Dermis blood vessel endothelial cell (primary cell): Measurements from ENCODE around the gene MND1. TPM values are rescaled to one million over a fixed set of nuclear protein-coding genes. Genes with fewer than 3 reads are reported as not detected.
"Not testable (repeated sequence)": the region's sequence is repeated elsewhere in the genome, so short reads cannot be mapped to it uniquely, and the experiment has no call there.

Experiments used
- DNase-seq: peaks from one replicate; pipeline ENCODE4 v3.0.0; 2010
- total RNA-seq: library from RNA; depleted of rRNA; stranded (reverse); fragments of >200 nt; gene quantifications from 2 replicates; pipeline ENCODE4 v1.2.3, GENCODE V29; 2014

The MND1 gene
- total RNA-seq, 1 donor from 2014 or later: 2.4 TPM

DNA sequence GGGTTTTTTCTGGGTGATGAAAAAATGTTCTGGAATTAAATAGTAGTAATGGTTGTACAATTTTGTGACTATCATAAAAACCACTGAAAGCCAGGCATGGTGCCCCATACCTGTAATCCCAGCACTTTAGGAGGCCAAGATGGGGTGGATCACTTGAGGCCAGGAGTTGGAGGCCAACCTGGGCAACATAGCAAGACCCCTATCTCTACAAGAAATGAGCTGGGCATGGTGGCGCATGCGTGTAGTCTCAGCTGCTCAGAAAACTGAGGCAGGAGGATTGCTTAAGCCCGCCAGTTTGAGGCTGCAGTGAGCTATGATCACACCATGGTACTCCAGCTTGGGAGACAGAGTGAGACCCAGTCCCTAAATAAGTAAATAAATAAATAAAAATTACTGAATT lies 63.4 kb downstream of the MND1 start:
- DNase-seq: no peak

DNA sequence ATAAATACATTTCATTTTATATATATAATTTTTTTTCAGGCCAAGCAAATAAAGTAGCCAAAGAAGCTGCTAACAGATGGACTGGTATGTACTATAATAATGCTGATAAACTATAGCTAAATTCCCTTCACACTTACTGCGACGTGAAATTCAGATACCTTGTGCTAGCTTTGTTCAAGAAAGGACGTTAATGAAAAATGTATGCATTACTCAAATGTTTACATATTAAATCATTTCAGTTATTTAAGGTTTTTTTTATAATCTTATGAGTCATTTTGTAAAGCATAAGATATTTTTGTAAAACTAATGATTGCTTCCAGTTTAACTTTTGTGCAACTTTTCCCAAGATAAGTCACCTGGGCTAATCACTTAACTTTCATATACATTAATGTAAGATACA lies 64.4 kb downstream of the MND1 start:
- DNase-seq: no peak

DNA sequence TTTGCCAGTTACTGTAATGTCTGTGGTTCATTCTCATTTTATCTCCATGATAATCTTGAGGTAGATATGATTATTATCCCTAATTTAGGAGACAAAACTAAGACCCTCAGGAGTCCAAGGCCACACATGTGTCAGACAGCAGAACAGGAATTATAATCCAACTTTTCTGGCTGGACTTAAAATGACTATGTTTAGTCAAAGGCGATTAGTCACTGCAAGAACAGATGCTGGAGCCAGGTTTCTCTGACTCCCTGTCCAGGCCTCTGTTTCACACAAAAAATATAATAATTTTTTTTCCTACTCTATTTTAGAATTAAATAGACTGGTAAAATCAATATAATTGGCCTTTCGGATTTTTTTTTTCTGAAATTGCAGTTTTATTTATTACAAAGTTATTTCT lies 64.9 kb downstream of the MND1 start:
- DNase-seq: peak; percentile 37

DNA sequence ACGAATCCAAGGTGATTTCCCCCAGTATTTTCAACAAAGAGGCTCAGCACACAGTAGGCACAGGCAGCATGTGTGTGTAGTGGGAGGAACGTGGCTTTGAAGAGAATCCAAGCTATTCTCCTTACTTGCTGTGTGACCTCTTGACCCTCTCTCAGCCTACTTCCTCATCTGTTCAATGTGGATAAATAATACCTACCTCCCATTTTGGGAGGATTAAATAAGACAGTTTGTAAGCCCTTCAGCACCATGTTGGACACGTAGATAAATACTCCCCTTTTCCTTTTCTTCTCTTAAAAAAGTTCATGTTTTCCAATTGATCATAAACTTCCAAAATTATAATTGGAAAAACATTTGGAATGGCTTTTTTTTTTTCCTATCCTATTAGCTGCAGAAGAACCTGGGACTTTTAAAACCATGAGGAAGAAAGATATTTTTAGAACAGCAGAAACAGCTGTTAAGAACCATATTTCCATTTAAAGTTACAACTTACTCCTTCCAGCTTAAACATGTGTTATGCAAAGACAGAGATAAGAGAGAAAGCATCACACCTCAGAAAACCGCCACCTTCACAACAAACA lies 65.5 kb downstream of the MND1 start:
- DNase-seq: peak; percentile 30

DNA sequence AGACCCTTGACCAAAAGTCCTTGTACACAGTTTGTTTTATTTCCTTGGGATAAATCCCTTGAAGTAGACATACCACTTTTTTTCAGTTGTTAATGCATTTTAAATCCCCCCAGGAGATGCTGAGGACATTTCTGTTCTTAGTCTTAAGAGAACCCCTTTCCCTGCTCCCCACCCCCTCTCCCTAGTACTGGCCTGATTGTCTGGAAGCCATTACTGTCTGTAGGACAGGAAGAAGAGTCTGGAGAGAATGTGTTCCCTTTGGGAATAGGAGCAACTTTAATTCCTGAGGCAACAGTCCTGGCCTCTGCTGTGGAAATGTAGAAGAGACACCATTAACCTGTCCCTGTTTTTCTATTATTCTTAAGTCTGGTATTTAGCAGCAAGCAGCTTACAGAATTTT lies 69.4 kb downstream of the MND1 start:
- DNase-seq: no peak

DNA sequence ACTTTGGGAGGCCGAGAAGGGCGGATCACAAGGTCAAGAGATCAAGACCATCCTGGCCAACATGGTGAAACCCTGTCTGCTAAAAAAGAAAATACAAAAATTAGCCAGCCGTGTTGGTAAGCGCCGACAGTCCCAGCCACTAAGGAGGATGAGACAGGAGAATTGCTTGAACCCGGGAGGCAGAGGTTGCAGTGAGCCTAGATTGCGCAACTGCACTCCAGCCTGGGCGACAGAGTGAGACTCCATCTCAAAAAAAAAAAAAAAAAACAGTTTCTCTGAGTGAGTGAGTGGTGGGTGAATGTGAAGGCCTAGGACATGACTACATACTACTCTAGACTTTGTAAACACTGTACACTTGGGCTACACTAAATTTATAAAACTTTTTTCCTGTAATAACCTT lies 72.0 kb downstream of the MND1 start:
- DNase-seq: not testable (repeated sequence)

DNA sequence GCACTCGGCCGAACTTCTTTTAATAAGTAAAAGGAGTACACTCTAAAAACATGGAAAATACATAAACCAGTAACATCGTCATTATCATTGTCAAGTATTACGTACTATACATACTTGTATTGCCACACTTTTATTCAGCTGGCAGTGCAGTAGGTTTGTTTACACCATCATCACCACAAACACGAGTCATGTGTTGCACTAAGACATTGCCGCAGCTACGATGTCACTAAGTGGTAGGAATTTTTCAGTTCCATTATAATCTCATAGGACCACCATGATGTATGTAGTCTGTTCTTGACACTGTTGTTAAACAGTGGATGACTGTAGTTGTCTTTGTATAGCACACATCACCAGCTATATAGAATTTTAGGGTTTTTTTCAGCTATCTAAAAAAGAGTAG lies 73.6 kb downstream of the MND1 start:
- no peak for DNase-seq

DNA sequence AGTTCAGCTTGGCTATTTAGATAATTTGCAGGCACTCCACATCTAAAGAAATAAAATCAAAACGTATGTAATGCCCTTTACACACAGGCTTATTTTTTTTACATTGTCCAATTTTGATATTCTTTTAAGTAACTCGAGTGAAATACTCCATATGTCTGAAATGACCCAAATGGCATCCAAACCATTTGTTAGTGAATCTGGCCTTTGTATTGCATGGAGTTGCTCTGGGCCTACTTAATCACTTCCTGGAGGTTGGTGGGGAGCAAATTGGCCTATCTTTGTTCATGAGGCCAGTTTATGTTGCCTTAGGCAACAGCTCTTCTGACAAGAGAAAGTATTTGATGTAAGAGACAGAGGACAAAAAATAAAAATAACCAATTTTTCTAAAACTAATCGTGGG lies 74.1 kb downstream of the MND1 start:
- DNase-seq: no peak

DNA sequence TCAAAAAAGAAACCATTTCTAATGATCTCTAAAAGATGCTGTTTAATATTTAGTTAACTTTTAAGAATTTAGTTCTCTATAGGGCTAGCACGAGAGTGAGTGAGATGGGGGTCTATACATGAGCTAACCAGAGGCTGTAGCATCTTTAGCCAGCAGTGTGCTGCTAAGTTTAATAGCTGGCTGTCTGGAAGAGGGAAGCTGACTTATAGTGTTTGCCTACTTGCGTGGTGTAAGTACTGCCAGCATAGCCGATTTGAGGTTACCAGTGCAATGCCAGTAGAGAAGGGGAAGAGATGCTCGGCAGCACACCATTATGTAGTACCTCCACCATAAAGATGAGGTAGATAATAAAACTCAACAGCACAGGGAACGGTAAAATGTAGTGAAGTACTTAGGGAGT lies 74.5 kb downstream of the MND1 start:
- no peak for DNase-seq

DNA sequence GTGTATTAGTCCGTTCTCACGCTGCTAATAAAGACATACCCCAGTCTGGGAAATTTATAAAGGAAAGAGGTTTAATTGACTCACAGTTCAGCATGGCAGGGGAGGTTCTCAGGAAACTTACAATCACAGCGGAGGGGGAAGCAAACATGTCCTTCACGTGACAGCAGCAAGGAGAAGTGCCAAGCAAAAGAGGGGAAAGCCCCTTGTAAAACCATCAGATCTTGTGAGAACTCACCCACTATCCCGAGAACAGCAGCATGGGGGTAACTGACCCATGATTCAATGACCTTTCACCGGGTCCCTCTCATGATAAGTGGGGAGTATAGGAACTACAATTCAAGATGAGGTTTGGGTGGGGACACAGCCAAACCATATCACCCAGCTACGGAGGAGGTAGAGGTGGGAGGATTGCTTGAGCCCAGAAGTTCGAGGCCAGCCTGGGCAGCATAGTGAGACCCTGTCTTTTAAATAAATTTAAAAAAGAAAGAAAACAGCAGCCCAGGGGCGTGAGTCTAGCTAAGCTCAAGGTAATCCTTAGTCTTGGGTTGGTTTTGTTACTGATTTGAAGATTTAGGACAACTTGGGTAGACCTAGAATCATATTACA lies 75.3 kb downstream of the MND1 start:
- DNase-seq: no peak

DNA sequence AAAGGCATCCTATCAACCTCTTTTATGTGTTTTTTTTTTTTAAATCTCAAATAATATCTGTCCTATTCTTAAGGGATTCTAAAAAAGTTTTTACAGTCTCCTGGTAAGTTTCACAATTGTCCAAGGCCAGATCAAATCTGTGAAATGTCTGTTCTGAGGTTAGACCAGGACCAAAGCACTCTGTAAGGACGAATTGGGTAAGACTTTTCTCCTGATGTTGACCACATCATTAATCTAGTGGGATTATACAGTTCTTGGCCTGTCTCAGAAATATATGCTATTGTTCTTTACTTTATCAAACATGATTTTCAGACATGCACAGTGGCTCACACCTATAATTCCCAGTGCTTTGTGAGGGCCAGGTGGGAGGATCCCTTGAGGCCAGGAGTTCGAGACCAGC lies 75.9 kb downstream of the MND1 start:
- no peak for DNase-seq

DNA sequence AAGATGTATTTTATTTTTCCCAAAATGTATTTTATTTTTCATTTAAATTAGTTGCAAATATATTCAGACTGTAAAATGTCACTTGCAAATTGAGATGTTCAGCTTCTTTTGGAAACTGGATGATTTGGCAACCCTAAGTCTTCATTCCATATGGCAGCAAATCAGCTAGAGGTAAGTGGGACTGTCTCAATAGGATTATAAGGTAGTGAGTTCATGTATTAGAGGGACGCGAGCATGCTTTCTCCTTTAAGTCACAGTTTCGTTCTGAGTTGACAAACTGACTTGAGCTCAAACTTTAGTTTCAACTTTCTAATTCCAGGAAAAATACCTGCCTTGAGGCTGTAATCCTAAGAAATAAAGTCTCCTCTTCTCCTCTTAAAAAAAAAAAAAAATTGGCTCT lies 77.5 kb downstream of the MND1 start:
- DNase-seq: no peak

DNA sequence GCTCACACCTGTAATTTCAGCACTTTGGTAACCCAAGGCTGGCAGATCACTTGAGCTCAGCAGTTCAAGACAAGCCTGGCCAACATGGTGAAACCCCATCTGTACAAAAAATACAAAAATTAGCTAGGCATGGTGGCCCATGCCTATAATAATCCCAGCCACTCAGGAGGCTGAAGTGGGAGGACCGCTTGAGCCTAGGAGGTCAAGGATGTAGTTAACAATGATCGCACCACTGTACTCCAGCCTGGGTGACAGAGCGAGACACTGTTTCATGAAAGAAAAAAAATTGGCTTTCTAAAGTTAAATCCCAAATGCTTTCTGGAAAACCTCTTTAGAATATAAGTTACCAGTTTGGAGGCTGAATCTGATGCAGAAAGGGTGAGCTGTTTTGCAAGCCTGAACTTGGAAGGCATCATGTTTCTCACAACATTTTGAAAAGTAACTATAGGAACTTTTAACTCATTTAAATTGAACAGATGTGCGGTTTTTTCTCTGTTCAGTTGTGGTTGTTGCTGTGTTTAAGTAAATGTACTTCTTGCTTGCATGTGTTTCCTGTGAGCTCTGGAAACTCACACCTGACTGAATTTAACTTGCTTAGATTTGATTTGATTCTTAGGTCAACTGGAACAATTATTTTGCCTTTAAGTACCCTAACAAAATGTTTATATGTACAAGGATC lies 81.9 kb downstream of the MND1 start:
- no peak for DNase-seq

DNA sequence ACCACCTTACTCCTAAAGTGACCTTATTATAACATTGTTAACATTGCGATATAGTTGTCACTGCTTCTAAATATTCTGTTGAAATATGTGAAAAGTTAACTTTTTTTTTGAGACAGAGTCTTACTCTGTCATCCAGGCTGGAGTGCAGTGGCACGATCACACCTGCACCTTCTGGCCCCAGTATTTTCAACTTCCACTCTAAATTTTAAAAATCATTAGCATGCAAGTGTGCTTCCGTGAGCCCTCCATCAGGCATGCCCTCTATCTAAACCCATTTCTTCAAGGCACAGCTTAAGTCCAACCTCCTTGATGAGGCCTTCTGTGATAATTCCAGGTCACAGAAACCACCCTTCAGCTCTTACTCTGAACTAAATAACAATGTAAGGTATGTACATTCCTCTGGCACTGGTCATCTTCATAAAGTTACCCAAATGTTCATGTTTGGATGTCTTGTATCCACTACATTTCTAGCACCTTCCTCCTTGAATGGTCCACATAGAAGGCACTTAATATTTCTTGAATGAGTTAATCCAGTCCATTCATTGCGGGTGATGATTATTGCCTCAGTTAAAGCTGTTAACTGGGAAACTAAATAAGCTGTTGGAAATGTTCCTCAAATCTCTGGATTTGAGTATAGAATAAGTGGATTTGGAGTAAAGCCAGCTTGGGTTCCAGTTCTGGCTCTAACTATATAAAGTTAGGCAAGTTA lies 83.0 kb downstream of the MND1 start:
- no peak for DNase-seq

DNA sequence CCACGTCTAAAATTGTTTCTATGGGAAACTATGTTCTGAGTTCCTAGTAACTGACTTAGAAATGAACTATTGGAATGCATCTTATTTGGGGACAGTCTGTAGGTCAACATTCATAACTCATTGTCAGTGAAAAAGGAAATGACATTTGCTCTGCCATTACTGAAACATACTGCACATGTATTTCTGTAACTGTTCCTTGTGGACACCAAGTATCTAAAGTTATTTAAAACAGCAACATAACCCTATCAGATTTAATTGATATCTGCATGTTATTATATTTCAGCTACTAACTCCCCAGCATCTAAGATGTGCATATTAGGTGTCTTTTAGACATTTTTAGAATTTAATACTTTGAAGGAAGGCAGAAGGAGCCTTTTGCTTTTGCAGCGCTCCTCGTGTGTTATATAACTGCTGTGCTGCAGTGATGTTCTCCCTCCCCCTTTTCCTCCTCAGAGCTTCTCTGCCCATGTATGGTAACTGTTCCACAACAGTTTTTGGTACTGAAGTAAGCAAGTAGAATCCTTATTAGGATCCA lies 84.5 kb downstream of the MND1 start:
- DNase-seq: no peak

DNA sequence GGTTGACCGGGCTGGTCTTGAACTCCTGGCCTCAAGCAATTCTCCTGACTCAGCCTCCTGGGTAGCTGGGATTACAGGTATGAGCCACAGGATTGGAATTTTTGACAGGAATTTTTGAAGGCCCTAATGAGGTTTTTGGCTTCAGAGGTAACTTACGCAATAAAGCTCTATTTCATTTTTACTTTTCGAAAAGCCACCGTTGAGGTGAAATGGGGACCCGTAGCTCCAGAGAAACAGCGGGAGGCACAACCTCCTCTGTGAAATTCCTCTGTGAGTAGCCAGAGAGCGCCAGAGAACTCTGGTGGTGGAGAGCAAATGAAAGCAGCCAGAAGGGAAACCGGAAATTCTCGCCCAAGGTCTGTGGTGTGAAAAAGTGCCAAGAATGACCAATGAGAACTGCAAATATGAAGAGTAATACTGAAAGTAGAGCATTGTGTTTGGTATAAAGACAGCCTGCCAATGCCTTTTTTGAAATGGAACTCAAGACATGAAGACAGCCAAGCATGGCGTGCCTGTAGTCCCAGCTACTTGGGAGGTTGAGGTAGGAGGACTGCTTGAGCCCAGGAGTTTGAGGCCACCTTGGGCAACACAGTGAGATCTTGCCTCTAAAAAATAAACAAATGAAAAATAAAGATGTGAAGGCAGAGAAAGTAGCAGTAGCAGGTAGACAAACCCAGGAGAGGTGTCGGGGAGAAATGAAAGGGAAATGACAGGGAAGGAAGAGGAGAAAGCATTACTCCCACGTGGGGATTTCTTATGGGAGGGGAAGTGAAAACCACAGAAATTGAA lies 88.7 kb downstream of the MND1 start:
- peak; percentile 76 for DNase-seq

DNA sequence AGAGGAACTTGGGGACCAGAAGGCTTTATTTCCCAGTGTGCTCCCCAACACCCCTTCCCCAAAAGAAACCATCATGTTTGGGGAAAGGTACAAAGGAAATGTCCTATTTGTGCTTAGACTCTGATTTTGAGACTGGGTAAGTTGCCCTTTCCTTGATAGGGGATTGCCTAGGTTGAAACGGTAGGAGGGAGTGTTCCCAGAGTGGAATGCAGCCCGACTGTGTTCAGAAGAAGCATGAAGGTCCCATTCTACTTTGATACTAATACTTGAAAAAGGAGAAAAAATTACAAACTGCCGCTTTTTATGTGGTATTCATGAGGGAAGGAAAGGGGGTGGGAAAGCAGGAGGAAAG lies 89.2 kb downstream of the MND1 start:
- DNase-seq: no peak

DNA sequence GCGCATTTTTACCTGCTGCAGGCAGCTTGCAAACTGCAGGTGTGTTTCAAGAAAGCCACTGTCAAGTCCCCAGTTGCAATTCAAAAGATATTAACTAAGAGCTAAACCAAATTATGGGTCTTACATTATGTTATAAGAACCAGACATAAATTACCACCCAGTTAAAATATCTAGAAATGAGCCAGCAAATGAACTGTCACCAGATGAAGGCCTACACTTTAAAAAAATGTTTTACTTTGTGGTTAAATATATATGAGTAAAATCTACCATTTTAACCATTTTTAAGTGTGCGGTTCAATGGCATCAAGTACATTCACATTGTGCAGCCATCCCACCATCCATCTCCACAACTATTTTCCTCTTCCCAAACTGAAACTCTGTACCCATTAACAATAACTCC lies 89.7 kb downstream of the MND1 start:
- DNase-seq: no peak

DNA sequence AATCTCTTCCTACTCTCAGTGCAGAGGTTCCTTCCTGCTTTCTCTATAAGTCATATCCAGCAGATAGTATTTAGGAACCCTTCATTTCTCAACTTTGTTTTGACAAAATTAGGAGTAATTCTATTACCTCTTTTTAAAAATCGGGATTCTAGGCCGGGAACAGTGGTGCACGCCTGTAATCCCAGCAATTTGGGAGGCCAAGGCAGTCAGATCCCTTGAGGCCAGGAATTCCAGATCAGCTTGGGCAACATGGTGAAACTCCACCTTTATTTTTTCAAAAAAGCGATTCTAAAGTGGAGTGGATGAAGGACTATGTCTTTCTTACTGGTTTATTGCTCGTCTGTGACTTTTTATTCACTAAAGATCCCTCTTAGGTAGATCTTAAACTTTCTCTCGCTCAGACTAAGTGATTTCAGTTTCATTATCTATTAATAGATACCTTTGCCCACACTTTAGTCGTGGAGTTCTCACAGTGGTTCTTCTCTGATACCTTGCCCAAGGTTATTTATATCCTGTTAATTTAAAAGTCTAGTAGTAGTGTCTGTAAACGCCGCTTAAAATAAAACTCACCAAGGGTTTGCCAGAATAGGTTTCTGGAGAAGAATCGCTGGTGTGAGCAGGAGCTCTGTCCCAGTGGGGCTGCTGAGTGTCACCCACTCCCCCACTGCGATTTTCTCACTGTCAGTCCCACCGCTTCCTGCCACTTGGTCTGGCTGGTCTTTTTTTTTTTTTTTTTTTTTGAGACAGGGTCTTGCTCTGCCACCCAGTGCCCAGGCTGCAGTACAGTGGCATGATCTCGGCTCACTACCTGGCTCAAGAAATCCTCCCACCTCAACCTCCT lies 94.6 kb downstream of the MND1 start:
- DNase-seq: no peak

DNA sequence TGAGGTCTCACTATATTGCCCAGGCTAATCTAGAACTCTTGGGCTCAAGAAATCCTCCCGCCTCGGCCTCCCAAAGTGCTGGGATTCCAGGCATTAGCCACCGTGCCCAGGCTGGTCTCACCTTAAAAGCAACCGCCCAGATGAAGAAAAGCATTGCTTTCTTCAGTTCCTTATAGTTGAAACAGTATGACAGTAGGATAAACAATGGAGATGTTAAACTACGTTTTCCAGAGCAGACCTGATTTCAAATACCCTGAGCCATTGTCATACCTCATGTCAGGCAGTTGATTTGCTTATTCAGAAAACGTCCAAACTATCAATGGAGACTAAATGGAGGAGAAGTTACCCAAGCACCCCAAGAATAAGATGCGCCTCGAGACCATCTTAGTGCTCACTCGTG lies 95.3 kb downstream of the MND1 start:
- no peak for DNase-seq

DNA sequence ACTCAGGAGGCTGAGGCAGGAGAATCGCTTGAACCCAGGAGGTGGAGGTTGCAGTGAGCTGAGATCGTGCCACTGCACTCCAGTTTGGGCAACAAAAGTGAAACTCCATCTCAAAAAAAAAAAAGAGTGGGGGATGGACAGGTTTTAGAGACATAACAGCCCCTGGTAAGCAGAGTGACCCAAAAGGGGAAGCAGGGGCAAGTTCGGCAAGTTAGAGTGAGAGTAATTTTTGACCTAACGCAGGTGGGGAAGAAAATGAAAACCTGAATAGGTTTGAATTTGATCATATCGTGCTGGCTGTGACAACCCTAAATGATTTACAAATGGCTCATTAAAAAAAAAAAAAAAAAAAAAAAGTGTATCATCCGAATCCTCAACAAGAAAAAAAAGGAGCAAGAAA lies 96.0 kb downstream of the MND1 start:
- DNase-seq: no peak
